HT-29 (cell line): ENCODE measurements around the gene SVEP1. TPM values are rescaled to one million over a fixed set of nuclear protein-coding genes. Genes with fewer than 3 reads are reported as not detected.
"Not testable (repeated sequence)": the region's sequence is repeated elsewhere in the genome, so short reads cannot be mapped to it uniquely, and the experiment has no call there.

Experiments used
- DNase-seq: peaks from one replicate; pipeline ENCODE4 v3.0.0-alpha.2; 2015; ENCODE audit warnings: low spot score
- total RNA-seq: library from RNA; depleted of rRNA; stranded (reverse); fragments of >200 nt; shearing (Covaris generic); gene quantifications from 2 replicates; pipeline ENCODE4 v1.2.3, GENCODE V29; 2014

SVEP1 gene
- total RNA-seq, 1 experiment from 2014 or later = not detected

- DNase-seq = no peak
These were observed 208.0 kb downstream of the SVEP1 start for GRCh38 chr9:110371411-110372007.

GRCh38 chr9:110370315-110370714 is 209.2 kb downstream of the SVEP1 start:
- DNase-seq = no peak

GRCh38 chr9:110364451-110364850 is 215.1 kb downstream of the SVEP1 start:
- DNase-seq = no peak

GRCh38 chr9:110358992-110359391 is 220.5 kb downstream of the SVEP1 start:
- DNase-seq = not testable (repeated sequence)

GRCh38 chr9:110357505-110357904 is 222.0 kb downstream of the SVEP1 start:
- DNase-seq = peak; percentile 39

- no peak for DNase-seq
These were observed 222.7 kb downstream of the SVEP1 start for GRCh38 chr9:110356639-110357395.

GRCh38 chr9:110355911-110356310 is 223.6 kb downstream of the SVEP1 start:
- DNase-seq = no peak

- DNase-seq = peak; percentile 73
These were observed 228.5 kb downstream of the SVEP1 start for GRCh38 chr9:110351009-110351467.

- no peak for DNase-seq
These were observed 233.2 kb downstream of the SVEP1 start for GRCh38 chr9:110346325-110346724.

GRCh38 chr9:110344821-110345220 is 234.7 kb downstream of the SVEP1 start:
- no peak for DNase-seq

- no peak for DNase-seq
These were observed 236.0 kb downstream of the SVEP1 start for GRCh38 chr9:110343551-110343950.

GRCh38 chr9:110340306-110340705 is 239.2 kb downstream of the SVEP1 start:
- DNase-seq = peak; percentile 28

- DNase-seq = no peak
These were observed 241.4 kb downstream of the SVEP1 start for GRCh38 chr9:110338143-110338542.

- no peak for DNase-seq
These were observed 241.8 kb downstream of the SVEP1 start, which contains the start of gene TXNDC8 for GRCh38 chr9:110337727-110338126. Gene TXNDC8, minus strand, starts transcription at chr9:110337863.

- DNase-seq = no peak
These were observed 243.2 kb downstream of the SVEP1 start for GRCh38 chr9:110336363-110336762.

GRCh38 chr9:110334871-110335270 is 244.7 kb downstream of the SVEP1 start:
- DNase-seq = no peak

GRCh38 chr9:110334183-110334582 is 245.4 kb downstream of the SVEP1 start:
- no peak for DNase-seq

GRCh38 chr9:110332766-110333165 is 246.8 kb downstream of the SVEP1 start:
- DNase-seq = no peak

- DNase-seq = no peak
These were observed 248.9 kb downstream of the SVEP1 start for GRCh38 chr9:110330484-110331105.

GRCh38 chr9:110329639-110330230 is 249.8 kb downstream of the SVEP1 start:
- DNase-seq = peak; percentile 60

- DNase-seq = no peak
These were observed 250.8 kb downstream of the SVEP1 start for GRCh38 chr9:110328763-110329162.

- DNase-seq = peak; percentile 29
These were observed 251.8 kb downstream of the SVEP1 start for GRCh38 chr9:110327716-110328115.
